NCI-H2107 treated with DMSO at 0.1 percent for 48 hours (cell line): ENCODE data around the gene B4GALT7.
"Not testable (repeated sequence)": the region's sequence is repeated elsewhere in the genome, so short reads cannot be mapped to it uniquely, and the experiment has no call there.

Experiments
- DNase-seq: peaks from one replicate; lab custom pipeline; 2025; ENCODE audit not compliant: unreplicated experiment; lab: John Stamatoyannopoulos, UW

The B4GALT7 gene

GRCh38 chr5:177608243-177609075, 8.5 kb downstream of the B4GALT7 start:
- no peak for DNase-seq

DNA sequence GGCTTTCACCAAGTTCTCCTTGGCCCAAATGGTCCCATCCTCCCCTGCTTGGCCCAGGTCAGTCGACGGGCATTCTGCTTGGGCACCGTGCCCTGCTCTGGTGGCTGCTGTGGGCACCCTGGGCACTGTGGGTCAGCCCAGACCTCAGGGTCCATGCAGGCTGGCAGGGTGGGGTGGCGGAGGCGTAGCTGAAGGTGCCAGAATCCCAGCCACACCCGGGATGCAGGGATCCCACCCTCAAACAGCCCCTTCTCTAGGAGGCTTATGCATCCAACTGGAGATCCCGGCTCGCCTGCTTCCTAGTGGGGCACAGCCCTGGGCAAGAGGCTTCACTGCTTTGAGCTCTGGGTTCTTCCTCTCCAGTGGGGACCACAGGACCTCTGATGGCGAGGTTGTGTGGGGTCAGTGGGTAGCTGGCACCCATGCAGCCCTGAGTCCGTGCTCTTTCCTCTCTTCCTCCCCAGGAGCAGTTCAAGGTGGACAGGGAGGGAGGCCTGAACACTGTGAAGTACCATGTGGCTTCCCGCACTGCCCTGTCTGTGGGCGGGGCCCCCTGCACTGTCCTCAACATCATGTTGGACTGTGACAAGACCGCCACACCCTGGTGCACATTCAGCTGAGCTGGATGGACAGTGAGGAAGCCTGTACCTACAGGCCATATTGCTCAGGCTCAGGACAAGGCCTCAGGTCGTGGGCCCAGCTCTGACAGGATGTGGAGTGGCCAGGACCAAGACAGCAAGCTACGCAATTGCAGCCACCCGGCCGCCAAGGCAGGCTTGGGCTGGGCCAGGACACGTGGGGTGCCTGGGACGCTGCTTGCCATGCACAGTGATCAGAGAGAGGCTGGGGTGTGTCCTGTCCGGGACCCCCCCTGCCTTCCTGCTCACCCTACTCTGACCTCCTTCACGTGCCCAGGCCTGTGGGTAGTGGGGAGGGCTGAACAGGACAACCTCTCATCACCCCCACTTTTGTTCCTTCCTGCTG, 9.4 kb downstream of the B4GALT7 start:
- no peak for DNase-seq

DNA sequence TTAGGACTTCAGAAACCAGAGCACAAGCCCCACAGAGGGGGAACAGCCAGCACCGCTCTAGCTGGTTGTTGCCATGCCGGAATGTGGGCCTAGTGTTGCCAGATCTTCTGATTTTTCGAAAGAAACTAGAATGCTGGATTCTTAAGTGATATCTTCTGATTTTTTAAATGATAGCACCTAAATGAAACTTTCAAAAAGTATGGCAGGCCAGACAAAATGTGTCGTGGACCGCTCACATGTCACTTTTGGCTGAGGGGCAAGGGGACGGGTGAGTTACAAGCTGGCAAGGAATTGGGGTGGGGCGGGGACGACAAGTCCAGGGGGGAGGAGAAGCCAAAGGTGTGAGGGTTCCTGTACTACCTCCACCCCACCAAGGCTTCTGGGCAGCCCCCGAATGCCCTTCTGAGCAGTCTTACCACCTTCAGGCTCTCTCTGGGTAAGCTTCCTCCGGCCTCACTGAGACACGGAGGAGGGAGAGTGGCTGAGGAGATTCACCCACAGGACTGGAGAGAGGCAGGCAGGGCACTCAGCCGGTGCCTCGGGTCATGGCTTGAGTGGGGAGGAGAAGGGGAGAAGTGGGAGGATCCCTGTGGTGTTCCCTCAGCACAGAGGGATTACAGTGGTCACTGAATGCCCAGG, 10.3 kb downstream of the B4GALT7 start:
- DNase-seq: no peak

DNA sequence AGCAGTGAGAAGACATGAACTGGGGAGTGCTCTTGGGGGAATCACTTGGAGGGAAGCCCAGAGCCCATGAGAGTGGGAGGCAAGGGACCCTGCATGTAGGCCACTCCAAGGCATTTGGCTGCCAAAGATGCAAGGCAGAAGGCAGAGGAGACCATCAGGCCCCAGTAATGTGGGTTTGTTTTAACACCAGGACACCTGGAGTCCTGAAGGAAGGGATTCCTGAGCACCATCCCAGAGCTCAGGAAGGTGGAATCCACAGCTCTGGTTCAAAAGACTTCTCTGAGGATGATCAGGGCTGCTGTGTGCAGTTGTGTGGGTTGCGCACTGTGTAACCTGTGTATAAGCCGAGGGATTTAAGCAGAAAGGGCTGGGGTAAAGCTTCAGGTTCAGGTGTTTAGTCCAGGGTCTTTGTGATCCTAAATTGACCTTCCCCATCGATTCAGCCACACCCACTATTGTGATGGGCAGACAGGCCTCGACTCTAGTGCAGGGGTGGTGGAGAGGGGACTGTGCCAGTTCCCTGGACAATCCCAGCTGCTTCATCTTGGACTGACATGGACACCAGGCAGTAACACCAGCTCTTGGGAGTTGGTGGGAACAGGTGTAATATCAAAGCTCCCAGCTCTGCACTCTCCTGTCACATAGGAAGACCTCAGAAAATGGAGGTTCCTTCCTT, 11.0 kb downstream of the B4GALT7 start:
- DNase-seq: no peak

DNA sequence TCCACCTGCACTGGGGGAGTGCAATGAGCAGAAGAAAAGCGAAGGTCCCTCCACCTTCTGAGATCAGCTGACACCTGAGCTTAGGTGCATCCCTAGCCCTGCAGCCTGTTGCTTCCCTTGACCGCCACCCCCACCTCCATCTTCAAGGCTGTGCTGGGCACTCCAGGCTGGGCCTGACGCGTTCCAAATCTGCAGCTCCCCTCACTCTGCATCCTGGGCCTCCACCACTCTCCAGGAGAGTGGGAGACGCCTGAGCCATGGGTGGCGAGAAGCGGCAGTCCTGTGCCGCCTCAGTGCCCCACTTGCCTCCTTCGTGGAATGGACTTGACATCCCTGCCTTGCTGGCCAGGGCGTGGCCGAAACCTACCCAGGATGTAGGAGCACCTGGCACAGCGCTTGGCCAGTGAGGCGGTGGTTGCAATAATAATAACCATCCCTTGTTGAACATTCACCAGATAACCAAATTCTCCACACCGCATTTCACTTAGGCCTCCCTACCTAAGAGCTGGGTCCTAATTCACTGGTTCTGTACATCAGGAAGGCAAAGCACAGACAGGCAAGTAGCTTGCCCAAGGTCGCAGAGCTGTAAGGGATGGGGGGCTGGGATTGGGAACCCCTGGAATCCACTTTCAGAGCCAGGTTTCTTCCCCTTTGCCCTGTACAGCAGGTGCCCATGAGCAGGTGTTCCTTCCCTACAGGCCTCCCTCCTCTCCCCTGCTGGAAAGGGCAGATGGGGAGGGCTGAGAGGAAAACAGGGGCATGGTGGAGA, 11.7 kb downstream of the B4GALT7 start:
- no peak for DNase-seq

- DNase-seq: no peak
These were observed 12.3 kb downstream of the B4GALT7 start for GRCh38 chr5:177612215-177612673.

DNA sequence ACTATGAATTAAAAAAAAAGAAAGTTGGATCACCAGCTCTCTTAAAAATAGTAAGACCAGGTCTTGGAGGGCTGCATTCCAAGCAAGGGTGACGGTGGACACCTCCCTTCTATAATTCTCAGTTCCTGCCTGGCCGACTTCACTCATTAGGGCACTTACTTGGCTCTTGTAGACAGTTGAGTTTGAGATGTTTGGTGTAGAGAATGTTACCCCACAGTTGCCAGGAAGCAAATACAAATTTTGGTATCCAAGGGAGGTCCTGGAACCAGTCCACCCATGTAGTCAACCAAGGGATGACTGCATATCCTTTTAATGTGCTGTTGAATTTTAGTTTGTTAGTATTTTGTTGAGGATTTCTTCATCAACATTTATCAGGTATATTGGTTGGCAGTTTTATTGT, 20.6 kb downstream of the B4GALT7 start:
- DNase-seq: no peak

- DNase-seq: not testable (repeated sequence)
These were observed 24.2 kb downstream of the B4GALT7 start for GRCh38 chr5:177624172-177624571.

- DNase-seq: not testable (repeated sequence)
These were observed 30.3 kb downstream of the B4GALT7 start for GRCh38 chr5:177630186-177630585.

DNA sequence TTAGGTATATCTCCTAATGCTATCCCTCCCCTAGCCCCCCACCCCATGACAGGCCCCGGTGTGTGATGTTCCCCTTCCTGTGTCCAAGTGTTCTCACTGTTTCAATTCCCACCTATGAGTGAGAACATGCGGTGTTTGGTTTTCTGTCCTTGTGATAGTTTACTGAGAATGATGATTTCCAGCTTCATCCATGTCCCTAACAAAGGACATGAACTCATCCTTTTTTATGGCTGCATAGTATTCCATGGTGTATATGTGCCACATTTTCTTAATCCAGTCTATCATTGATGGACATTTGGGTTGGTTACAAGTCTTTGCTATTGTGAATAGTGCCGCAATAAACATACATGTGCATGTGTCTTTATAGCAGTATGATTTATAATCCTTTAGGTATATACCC, 35.0 kb downstream of the B4GALT7 start:
- DNase-seq: not testable (repeated sequence)

DNA sequence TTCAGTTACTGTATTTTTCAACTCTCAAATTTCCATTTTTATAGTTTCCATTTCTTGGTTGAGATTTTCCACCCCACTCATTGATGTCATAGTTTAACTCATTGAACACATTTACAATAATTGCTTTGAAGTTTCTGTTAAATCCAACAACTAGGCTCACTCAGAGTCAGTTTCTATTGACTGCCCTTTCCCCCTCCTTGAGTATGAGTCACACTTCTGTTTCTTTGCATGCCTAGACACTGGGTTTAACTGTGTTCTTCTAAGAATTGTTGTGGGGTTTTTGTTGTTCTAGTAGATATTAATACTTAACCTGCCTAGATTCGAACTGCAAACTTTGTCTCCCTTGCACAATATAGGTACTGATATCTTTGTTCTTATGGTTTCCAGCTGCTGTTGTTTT, 45.5 kb downstream of the B4GALT7 start:
- not testable (repeated sequence) for DNase-seq

GRCh38 chr5:177651235-177651634, 51.3 kb downstream of the B4GALT7 start:
- not testable (repeated sequence) for DNase-seq

DNA sequence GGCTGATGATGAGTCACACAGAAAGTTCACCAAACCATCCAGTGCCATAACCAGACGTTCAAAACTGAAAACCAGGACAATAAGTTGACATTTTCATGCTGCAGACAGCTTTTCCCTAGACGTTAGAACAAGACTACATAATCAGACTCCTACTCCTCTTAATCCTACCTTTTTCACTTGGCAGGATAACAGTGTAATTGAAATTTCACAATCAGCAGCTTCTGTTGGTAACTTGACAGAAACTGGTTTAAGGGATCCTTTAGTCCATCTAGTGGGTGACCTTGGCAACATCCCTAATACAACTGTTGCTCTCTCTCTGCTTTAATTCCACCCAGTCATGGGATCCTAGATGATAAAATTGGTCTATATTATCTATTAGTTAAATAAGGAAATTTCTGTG, 57.9 kb downstream of the B4GALT7 start:
- DNase-seq: not testable (repeated sequence)

DNA sequence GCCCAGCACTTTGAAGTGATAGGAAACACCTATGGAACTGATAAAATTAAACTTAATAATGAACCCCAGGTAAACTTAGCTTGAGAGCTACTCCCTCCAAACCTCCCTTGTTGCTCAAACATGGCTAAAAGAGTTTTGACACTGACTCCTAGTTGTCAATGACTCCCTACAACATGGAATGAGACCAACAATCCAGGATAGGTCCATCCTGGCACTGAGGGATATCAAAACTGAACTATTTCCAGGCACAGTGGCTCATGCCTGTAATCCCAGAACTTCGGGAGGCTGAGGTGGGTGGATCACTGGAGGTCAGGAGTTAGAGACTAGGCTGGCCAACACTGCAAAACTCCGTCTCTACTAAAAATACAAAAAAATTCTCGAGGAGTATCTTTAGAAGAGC, 58.6 kb downstream of the B4GALT7 start:
- not testable (repeated sequence) for DNase-seq
